KOPT-K1 (cell line): Measurements from ENCODE around the gene NCKAP5.

ENCODE experiments used
- H3K27ac ChIP-seq: fragments of 200-600 bp; sonication (generic); 2 replicates; pipeline ENCODE4 v1.5.1; 2016; ENCODE audit warnings: antibody characterized with exemption, mild to moderate bottlenecking, low read depth, low read length; ENCODE audit not compliant: poor library complexity, severe bottlenecking
- H3K36me3 ChIP-seq: fragments of 200-600 bp; sonication (generic); 2 replicates; pipeline ENCODE4 v1.5.1; 2017; ENCODE audit warnings: antibody characterized with exemption, mild to moderate bottlenecking, low read length, moderate library complexity; ENCODE audit not compliant: insufficient read depth
- H3K9me3 ChIP-seq: fragments of 200-600 bp; sonication (generic); 2 replicates; pipeline ENCODE4 v1.5.1; 2017; ENCODE audit warnings: antibody characterized with exemption, low read length, mild to moderate bottlenecking; ENCODE audit not compliant: insufficient read depth, poor library complexity, severe bottlenecking

The NCKAP5 gene

GRCh38 chr2:132754867-132755472 is 813.3 kb downstream of the NCKAP5 start:
- Histone ChIP-seq H3K36me3 (no peaks in the 10 kb centered on the region), H3K9me3 (no peaks in the 10 kb centered on the region)

GRCh38 chr2:132754392-132754791 is 813.9 kb downstream of the NCKAP5 start:
- H3K27ac ChIP-seq, result no peak overlapping the region
- H3K36me3 ChIP-seq, result no peaks in the 10 kb centered on the region
- no peaks in the 10 kb centered on the region for H3K9me3 ChIP-seq

More at GRCh38 chr2:132754867-132755472, 813.3 kb downstream of the NCKAP5 start:
- H3K27ac ChIP-seq, result no peak overlapping the region

GRCh38 chr2:132752421-132753206 is 815.6 kb downstream of the NCKAP5 start:
- Histone ChIP-seq H3K36me3 (no peaks in the 10 kb centered on the region), H3K27ac (no peak overlapping the region), H3K9me3 (no peaks in the 10 kb centered on the region)

- H3K36me3 ChIP-seq, result no peaks in the 10 kb centered on the region
- no peaks in the 10 kb centered on the region for H3K9me3 ChIP-seq
- no peak overlapping the region for H3K27ac ChIP-seq
Measured at GRCh38 chr2:132751836-132752235, 816.4 kb downstream of the NCKAP5 start.

- no peaks in the 10 kb centered on the region for H3K36me3 ChIP-seq
- H3K27ac ChIP-seq, result no peak overlapping the region
- no peaks in the 10 kb centered on the region for H3K9me3 ChIP-seq
Measured at GRCh38 chr2:132750606-132751005, 817.7 kb downstream of the NCKAP5 start.

- Histone ChIP-seq H3K36me3 (no peaks in the 10 kb centered on the region), H3K9me3 (no peaks in the 10 kb centered on the region), H3K27ac (no peak overlapping the region)
Measured at GRCh38 chr2:132747046-132747445, 821.2 kb downstream of the NCKAP5 start.

GRCh38 chr2:132741754-132742153 is 826.5 kb downstream of the NCKAP5 start:
- H3K9me3 ChIP-seq, result no peaks in the 10 kb centered on the region
- H3K27ac ChIP-seq, result no peak overlapping the region
- H3K36me3 ChIP-seq, result no peaks in the 10 kb centered on the region

- Histone ChIP-seq H3K36me3 (no peaks in the 10 kb centered on the region), H3K27ac (no peak overlapping the region), H3K9me3 (no peaks in the 10 kb centered on the region)
Measured at GRCh38 chr2:132740081-132740720, 828.1 kb downstream of the NCKAP5 start.

- Histone ChIP-seq H3K27ac (no peak overlapping the region), H3K36me3 (no peaks in the 10 kb centered on the region), H3K9me3 (no peaks in the 10 kb centered on the region)
Measured at GRCh38 chr2:132738223-132738622, 830.0 kb downstream of the NCKAP5 start.

- no peaks in the 10 kb centered on the region for H3K36me3 ChIP-seq
- H3K27ac ChIP-seq, result no peak overlapping the region
- no peaks in the 10 kb centered on the region for H3K9me3 ChIP-seq
Measured at GRCh38 chr2:132736059-132736458, 832.2 kb downstream of the NCKAP5 start.

GRCh38 chr2:132734961-132735360 is 833.3 kb downstream of the NCKAP5 start:
- no peak overlapping the region for H3K27ac ChIP-seq
- H3K9me3 ChIP-seq, result no peaks in the 10 kb centered on the region
- no peaks in the 10 kb centered on the region for H3K36me3 ChIP-seq

GRCh38 chr2:132733094-132733493 is 835.2 kb downstream of the NCKAP5 start:
- Histone ChIP-seq H3K9me3 (no peaks in the 10 kb centered on the region), H3K36me3 (no peaks in the 10 kb centered on the region), H3K27ac (no peak overlapping the region)

GRCh38 chr2:132732694-132733093 is 835.6 kb downstream of the NCKAP5 start:
- Histone ChIP-seq H3K27ac (no peak overlapping the region), H3K36me3 (no peaks in the 10 kb centered on the region), H3K9me3 (no peaks in the 10 kb centered on the region)

GRCh38 chr2:132731441-132731840 is 836.8 kb downstream of the NCKAP5 start:
- no peak overlapping the region for H3K27ac ChIP-seq
- no peaks in the 10 kb centered on the region for H3K36me3 ChIP-seq
- H3K9me3 ChIP-seq, result no peaks in the 10 kb centered on the region

- no peaks in the 10 kb centered on the region for H3K9me3 ChIP-seq
- H3K27ac ChIP-seq, result no peak overlapping the region
- no peaks in the 10 kb centered on the region for H3K36me3 ChIP-seq
Measured at GRCh38 chr2:132730611-132731010, 837.7 kb downstream of the NCKAP5 start.
